Upper lobe of right lung (tissue), 1 donor: ENCODE measurements around the gene MTMR3. TPM values are rescaled to one million over a fixed set of nuclear protein-coding genes. Genes with fewer than 3 reads are reported as not detected.

Experiments used
- ATAC-seq: fragments of 200-7000 bp; cut with Tn5 transposase; one replicate; pipeline ENCODE4 v1.9.1; 2020; ENCODE audit warnings: mild to moderate bottlenecking, moderate library complexity
- DNase-seq: peaks from one replicate; pipeline ENCODE4 v3.0.0-alpha.2; 2020
- H3K27ac ChIP-seq: fragments of 200-600 bp; one replicate; pipeline ENCODE4 v1.8.0; 2022
- H3K27me3 ChIP-seq: fragments of 200-600 bp; one replicate; pipeline ENCODE4 v1.8.0; 2022; ENCODE audit warnings: mild to moderate bottlenecking
- H3K36me3 ChIP-seq: fragments of 200-600 bp; one replicate; pipeline ENCODE4 v1.8.0; 2022
- H3K4me1 ChIP-seq: fragments of 200-600 bp; one replicate; pipeline ENCODE4 v1.8.0; 2022
- H3K4me3 ChIP-seq: fragments of 200-600 bp; one replicate; pipeline ENCODE4 v1.8.0; 2022; ENCODE audit warnings: mild to moderate bottlenecking
- H3K9me3 ChIP-seq: fragments of 200-600 bp; one replicate; pipeline ENCODE4 v1.8.0; 2022
- intact Hi-C: fragments of 100-400 bp; cut with DNase I; formaldehyde crosslinking; loops from one replicate; pipeline ENCODE4 v1.11.0; 2022
- total RNA-seq: library from RNA; stranded (reverse); fragmentation: NEBNext Ultra II Directional; extraction: Animal tissue kit (Norgen Biotek cat#: 25700); gene quantifications from one replicate; pipeline ENCODE4 v1.2.1, GENCODE V29; 2021
- TF ChIP-seq, protein P1 (sequence below): fragments of 200-600 bp; IDR thresholded peaks from one replicate; pipeline ENCODE4 v1.8.0; 2022; ENCODE audit warnings: antibody characterized with exemption
- donor health status: DM: no; HTN: yes; CAD: no; lungs with severe emphysema.

MTMR3 gene
- total RNA-seq, 1 donor from 2014 or later = 50.6 TPM

DNA sequence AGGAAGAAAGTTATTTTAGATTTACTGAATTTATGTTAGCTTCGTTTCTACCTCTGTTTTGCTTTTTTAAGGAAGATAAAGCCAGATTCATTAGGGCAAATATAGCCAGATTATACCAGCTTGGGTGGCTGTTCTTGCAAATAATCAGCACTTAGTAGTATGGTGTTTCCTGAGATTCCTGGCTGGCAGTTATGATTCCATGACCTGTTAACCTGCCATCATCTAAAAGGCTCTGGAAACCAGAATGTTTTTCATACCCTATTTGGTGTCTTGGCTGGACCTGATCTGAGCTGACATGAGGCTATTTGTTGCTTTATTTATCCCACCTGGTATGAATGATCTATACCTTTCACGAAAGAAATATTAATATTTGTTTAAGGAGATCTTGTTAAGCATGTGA is 114.5 kb downstream of the MTMR3 start:
- intact Hi-C loops = no loop called here
- no peaks in the 10 kb centered on the region for H3K27me3 ChIP-seq

DNA sequence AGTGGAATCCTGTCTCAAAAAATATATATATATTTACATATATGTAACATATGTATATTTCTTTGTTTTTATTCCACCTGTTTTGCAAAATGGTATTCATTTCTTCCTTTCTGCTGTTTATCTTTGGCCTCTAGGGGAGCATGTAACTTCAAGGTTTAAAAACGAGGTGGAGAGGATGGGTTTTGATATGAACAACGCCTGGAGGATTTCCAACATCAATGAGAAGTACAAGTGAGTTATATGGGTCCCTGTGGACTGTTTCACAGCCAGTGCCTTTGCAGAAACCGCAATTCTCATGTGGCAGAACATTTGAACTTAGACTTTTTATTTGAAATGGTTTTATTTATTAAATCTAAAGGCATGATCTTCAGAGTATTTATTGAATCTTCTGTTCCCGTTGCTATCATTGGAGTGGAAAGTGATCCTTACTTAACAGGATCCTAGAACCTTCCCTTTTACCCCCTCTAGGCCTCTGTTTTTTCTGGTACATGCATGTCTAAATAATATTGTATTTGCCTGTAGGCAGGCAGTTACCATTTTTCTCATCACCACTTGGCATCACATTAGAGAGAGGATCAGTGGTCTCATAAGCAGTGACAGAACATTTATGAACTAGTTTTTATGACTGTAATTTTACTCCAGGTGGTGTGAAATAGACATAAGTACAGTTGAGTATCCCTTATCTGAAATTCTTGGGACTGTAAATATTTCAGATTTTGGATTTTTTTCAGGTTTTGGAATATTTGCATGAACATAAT is 115.8 kb downstream of the MTMR3 start:
- Histone ChIP-seq H3K4me3 (no peak overlapping the region), H3K9me3 (no peaks in the 10 kb centered on the region), H3K36me3 (peaks cover 39% of the 10 kb centered on the region), H3K27me3 (no peaks in the 10 kb centered on the region), H3K4me1 (peaks cover 10% of the 10 kb centered on the region), H3K27ac (no peak overlapping the region)
- intact Hi-C loops = no loop called here
- no peak for DNase-seq
- no peak for ATAC-seq
- TF ChIP-seq, protein P1, sequence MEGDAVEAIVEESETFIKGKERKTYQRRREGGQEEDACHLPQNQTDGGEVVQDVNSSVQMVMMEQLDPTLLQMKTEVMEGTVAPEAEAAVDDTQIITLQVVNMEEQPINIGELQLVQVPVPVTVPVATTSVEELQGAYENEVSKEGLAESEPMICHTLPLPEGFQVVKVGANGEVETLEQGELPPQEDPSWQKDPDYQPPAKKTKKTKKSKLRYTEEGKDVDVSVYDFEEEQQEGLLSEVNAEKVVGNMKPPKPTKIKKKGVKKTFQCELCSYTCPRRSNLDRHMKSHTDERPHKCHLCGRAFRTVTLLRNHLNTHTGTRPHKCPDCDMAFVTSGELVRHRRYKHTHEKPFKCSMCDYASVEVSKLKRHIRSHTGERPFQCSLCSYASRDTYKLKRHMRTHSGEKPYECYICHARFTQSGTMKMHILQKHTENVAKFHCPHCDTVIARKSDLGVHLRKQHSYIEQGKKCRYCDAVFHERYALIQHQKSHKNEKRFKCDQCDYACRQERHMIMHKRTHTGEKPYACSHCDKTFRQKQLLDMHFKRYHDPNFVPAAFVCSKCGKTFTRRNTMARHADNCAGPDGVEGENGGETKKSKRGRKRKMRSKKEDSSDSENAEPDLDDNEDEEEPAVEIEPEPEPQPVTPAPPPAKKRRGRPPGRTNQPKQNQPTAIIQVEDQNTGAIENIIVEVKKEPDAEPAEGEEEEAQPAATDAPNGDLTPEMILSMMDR = no peak

More for the DNA sequence above, 114.5 kb downstream of the MTMR3 start:
- TF ChIP-seq, protein P1 = no peak
- Histone ChIP-seq H3K27ac (no peak overlapping the region), H3K4me3 (no peak overlapping the region), H3K36me3 (peaks cover 40% of the 10 kb centered on the region), H3K9me3 (no peaks in the 10 kb centered on the region), H3K4me1 (peaks cover 10% of the 10 kb centered on the region)
- DNase-seq (no peak), ATAC-seq (no peak)

DNA sequence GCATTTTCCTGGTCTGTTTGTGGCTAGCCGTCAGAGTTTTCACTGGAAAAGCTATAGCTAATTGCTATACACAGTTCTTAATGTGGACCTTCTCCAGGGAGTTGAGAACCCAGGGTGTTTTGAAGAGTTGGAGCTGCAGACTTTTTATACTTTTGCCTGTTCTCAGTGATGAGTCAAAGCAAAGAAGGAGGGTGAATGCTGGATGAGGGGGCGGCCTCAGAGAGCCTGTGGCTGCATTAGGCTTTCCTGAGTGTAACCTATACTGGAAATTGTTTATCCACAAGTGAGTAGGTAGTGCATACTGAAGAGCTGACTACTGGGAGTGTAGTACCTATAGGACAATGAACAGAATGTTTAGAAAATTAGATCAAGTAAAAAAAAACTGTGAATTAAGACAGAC is 117.6 kb downstream of the MTMR3 start:
- Histone ChIP-seq H3K27ac (no peak overlapping the region), H3K9me3 (no peaks in the 10 kb centered on the region), H3K4me3 (no peak overlapping the region), H3K4me1 (no peaks in the 10 kb centered on the region), H3K36me3 (peaks cover 47% of the 10 kb centered on the region), H3K27me3 (no peaks in the 10 kb centered on the region)
- no peak for DNase-seq
- no peak for ATAC-seq
- intact Hi-C loops = no loop called here
- TF ChIP-seq, protein P1 = no peak

DNA sequence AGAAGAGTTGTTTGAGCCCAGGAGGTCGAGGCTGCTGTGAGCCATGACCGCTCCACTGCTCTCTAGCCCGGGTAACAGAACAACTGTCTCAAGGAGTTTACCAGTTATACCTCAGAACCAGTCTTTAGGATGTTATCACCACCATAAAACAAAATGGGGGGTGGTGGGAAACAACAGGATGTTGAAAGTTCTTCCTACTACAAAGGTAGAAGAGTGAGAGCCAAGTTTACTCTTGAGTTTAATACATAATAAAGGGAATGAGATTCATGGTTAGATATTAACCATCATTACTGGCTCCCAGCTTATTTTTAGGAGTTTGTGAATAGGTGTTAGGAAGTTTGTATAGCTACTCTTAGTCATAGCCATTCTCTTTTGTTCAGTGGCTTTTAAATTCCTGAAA is 118.5 kb downstream of the MTMR3 start:
- TF ChIP-seq, protein P1 = no peak
- intact Hi-C loops = no loop called here
- ATAC-seq (no peak), DNase-seq (no peak)
- Histone ChIP-seq H3K4me1 (no peaks in the 10 kb centered on the region), H3K36me3 (peaks cover 49% of the 10 kb centered on the region), H3K4me3 (no peak overlapping the region), H3K27me3 (no peaks in the 10 kb centered on the region), H3K9me3 (no peaks in the 10 kb centered on the region), H3K27ac (no peak overlapping the region)

DNA sequence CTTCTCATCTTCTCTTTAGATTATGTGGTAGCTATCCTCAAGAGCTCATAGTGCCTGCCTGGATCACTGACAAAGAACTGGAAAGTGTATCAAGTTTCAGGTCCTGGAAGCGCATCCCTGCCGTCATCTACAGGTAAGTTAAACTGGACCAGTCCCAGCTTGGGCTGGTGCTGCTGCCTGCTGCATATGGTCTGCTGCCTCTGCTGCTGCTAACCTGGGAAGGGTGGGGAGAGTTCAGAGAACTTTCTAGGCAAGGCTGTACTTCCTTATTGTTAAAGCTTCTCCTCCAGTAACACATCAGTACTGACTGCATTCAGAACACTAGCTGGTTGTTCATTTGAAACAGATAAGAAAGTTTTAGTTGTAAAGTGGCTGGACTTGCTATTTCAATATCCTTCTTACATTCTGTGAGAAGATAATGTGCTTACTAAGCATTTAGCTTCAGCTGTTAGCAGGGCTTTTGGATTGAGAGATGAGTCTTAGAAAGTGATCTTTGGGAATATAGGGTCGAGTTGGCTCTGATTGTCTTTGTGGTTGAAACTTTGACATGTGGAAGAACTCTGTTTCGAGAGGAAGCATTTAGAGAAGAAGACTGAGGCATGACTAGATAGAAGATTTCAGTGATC is 120.0 kb downstream of the MTMR3 start:
- Histone ChIP-seq H3K4me3 (no peak overlapping the region), H3K36me3 (peaks cover 60% of the 10 kb centered on the region), H3K27ac (no peak overlapping the region), H3K4me1 (no peaks in the 10 kb centered on the region), H3K27me3 (no peaks in the 10 kb centered on the region), H3K9me3 (no peaks in the 10 kb centered on the region)
- ATAC-seq (no peak), DNase-seq (no peak)
- TF ChIP-seq, protein P1 = no peak
- intact Hi-C loops = no loop called here
